Colonic mucosa (tissue), 4 donors: ENCODE data around the gene MTMR8. TPM values are rescaled to one million over a fixed set of nuclear protein-coding genes. Genes with fewer than 3 reads are reported as not detected.

Source experiments
- DNase-seq: peaks from one replicate; pipeline ENCODE4 v3.0.0-alpha.2; 2020
- H3K27ac ChIP-seq: fragments of 200-600 bp; one replicate; pipeline ENCODE4 v1.8.0; 2021
- H3K27me3 ChIP-seq: fragments of 200-600 bp; one replicate; pipeline ENCODE4 v1.8.0; 2021
- H3K36me3 ChIP-seq: fragments of 200-600 bp; one replicate; pipeline ENCODE4 v1.8.0; 2021
- H3K4me1 ChIP-seq: fragments of 200-600 bp; one replicate; pipeline ENCODE4 v1.8.0; 2021; ENCODE audit warnings: mild to moderate bottlenecking
- H3K4me3 ChIP-seq: fragments of 200-600 bp; one replicate; pipeline ENCODE4 v1.8.0; 2021
- H3K9ac ChIP-seq, 2 donors: one replicate each; pipeline ENCODE4 v1.7.0; 2013; ENCODE audit warnings: control low read depth in 2 of 2, low read depth in 2 of 2, low read length in 2 of 2
- H3K9me3 ChIP-seq: fragments of 200-600 bp; one replicate; pipeline ENCODE4 v1.8.0; 2021
- intact Hi-C: fragments of 100-400 bp; cut with DNase I; formaldehyde crosslinking; loops from one replicate; pipeline ENCODE4 v1.14.1; 2022
- total RNA-seq, 2 donors: library from RNA; stranded (reverse); fragmentation: NEBNext Ultra II Directional in 1 of 2; extraction: Animal tissue kit (Norgen Biotek cat#: 25700) in 1 of 2; gene quantifications; one replicate each; pipeline ENCODE4 v1.2.1, GENCODE V29; 2021
- TF ChIP-seq, protein P1 (sequence below): fragments of 200-600 bp; IDR thresholded peaks from one replicate; pipeline ENCODE4 v1.8.0; 2022; ENCODE audit warnings: antibody characterized with exemption, mild to moderate bottlenecking
- donor health status: healthy.
- donor health status: DM: no; HTN: no; CAD: no.
- donor health status: DM: no; HTN: no; CAD: no.

MTMR8 gene
- total RNA-seq, 2 donors from 2014 or later = 5.8 to 6.9 TPM

- TF ChIP-seq, protein P1, sequence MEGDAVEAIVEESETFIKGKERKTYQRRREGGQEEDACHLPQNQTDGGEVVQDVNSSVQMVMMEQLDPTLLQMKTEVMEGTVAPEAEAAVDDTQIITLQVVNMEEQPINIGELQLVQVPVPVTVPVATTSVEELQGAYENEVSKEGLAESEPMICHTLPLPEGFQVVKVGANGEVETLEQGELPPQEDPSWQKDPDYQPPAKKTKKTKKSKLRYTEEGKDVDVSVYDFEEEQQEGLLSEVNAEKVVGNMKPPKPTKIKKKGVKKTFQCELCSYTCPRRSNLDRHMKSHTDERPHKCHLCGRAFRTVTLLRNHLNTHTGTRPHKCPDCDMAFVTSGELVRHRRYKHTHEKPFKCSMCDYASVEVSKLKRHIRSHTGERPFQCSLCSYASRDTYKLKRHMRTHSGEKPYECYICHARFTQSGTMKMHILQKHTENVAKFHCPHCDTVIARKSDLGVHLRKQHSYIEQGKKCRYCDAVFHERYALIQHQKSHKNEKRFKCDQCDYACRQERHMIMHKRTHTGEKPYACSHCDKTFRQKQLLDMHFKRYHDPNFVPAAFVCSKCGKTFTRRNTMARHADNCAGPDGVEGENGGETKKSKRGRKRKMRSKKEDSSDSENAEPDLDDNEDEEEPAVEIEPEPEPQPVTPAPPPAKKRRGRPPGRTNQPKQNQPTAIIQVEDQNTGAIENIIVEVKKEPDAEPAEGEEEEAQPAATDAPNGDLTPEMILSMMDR = no peak
- intact Hi-C loops = no loop called here
- no peak for DNase-seq
- Histone ChIP-seq H3K27ac (no peak overlapping the region), H3K4me1 (no peaks in the 10 kb centered on the region), H3K36me3 (no peaks in the 10 kb centered on the region), H3K9me3 (no peaks in the 10 kb centered on the region), H3K9ac (no peak overlapping the region), H3K4me3 (no peak overlapping the region), H3K27me3 (no peaks in the 10 kb centered on the region)
Observed at GRCh38 chrX:64313624-64314023, 81.6 kb downstream of the MTMR8 start.

GRCh38 chrX:64306712-64307111 is 88.5 kb downstream of the MTMR8 start:
- intact Hi-C loops = no loop called here
- DNase-seq = no peak
- H3K4me3 ChIP-seq = no peak overlapping the region
- TF ChIP-seq, protein P1 = no peak
- H3K27ac ChIP-seq = no peak overlapping the region
- no peak overlapping the region for H3K9ac ChIP-seq
- no peaks in the 10 kb centered on the region for H3K9me3 ChIP-seq
- no peaks in the 10 kb centered on the region for H3K27me3 ChIP-seq
- no peaks in the 10 kb centered on the region for H3K36me3 ChIP-seq
- H3K4me1 ChIP-seq = no peaks in the 10 kb centered on the region

- TF ChIP-seq, protein P1 = no peak
- no peak overlapping the region for H3K27ac ChIP-seq
- DNase-seq = no peak
- H3K27me3 ChIP-seq = no peaks in the 10 kb centered on the region
- no peak overlapping the region for H3K4me3 ChIP-seq
- no peaks in the 10 kb centered on the region for H3K4me1 ChIP-seq
- no peaks in the 10 kb centered on the region for H3K36me3 ChIP-seq
- H3K9me3 ChIP-seq = no peaks in the 10 kb centered on the region
- intact Hi-C loops = no loop called here
- H3K9ac ChIP-seq = no peak overlapping the region
Observed at GRCh38 chrX:64291123-64291522, 104.1 kb downstream of the MTMR8 start.

DNA sequence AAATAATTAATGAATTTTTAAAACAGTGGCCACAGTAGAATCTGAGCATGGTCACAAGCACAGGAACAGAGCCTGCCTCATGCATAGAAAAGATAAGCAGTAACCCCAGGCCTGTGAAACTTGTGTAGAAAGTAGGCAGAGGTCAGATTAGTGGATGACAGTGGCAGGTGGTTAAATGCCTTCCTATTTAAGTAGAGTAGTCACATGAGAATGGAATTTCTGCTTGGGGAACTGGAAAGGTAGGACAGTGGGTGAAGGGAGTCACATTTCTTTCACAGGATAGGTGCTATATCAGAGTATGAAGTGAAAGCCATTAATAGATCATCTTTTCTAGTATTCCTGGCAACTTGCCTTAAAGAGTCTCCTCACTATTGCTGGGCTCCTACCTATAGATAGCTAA is 130.0 kb downstream of the MTMR8 start:
- no peak overlapping the region for H3K9ac ChIP-seq
- H3K36me3 ChIP-seq = no peaks in the 10 kb centered on the region
- DNase-seq = no peak
- H3K27ac ChIP-seq = no peak overlapping the region
- no peaks in the 10 kb centered on the region for H3K27me3 ChIP-seq
- intact Hi-C loops = no loop called here
- H3K4me3 ChIP-seq = no peak overlapping the region
- no peaks in the 10 kb centered on the region for H3K9me3 ChIP-seq
- no peaks in the 10 kb centered on the region for H3K4me1 ChIP-seq
- TF ChIP-seq, protein P1 = no peak

DNA sequence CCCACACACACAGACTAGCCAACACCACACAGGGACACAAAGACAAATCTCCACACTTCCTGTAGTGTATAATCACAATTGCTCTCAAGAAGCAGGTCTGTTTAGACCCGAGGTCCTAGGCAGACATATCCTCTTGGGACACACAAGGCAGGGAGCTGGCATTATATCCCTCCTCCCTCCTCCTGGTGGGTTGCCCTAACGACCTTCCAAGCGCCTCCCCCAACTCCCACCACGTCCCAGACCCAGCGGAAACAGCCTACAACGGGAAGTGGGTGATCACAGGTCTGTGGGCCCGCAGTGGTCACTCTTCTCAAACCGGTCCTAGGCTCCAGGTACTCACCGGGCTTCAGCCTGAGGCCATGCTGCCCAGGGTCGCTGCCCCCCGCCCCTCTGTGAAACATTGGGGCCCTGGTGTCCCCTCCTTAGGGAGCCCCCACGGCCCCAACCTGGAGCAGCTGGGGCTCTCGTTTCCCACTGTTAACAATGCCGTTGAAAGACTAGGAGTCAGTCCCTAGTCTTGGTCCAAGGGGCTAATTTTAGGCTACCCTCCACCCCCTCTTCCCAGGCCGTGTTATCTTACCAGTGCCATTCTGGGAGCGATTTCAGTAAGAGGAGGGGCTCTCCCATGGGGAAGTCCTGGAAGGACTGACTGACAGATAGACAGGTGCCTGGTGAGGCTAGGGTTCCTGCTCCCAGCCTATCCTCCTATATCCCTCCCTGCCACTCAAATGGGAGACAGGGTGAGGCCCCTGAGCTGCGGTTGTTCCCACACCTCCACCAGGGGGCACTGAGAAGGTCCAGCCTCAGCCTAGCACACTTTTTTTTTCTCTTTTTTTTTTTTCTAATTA is 164.9 kb downstream of the MTMR8 start, which contains the start of gene ASB12:
Gene ASB12 (minus strand): TSS at position 485 of the 848 bp plus-strand sequence. CDS start 4,957 bp downstream, outside the sequence.
- intact Hi-C loops = no loop called here
- H3K4me1 ChIP-seq = no peaks in the 10 kb centered on the region
- no peak for DNase-seq
- H3K27ac ChIP-seq = no peak within 1 kb of the TSS
- H3K36me3 ChIP-seq = no peaks in the 10 kb centered on the region
- no peak within 1 kb of the TSS for H3K4me3 ChIP-seq
- H3K9me3 ChIP-seq = no peaks in the 10 kb centered on the region
- no peak within 1 kb of the TSS for H3K9ac ChIP-seq
- no peaks in the 10 kb centered on the region for H3K27me3 ChIP-seq
- TF ChIP-seq, protein P1 = no peak
